Effector memory CD4-positive, alpha-beta T cell (primary cell): Measurements from ENCODE around the gene MAPKAP1.

Source experiments
- DNase-seq, 3 donors: peaks; one replicate each; pipeline ENCODE4 v3.0.0-alpha.2; 2020
- H3K27ac ChIP-seq: 2 replicates; pipeline ENCODE4 v1.7.0; 2013; ENCODE audit warnings: mild to moderate bottlenecking, low read length, moderate library complexity; ENCODE audit not compliant: insufficient read depth, poor library complexity, severe bottlenecking
- H3K27me3 ChIP-seq: replicated peaks from 2 replicates; pipeline ENCODE4 v1.7.0; 2013; ENCODE audit warnings: mild to moderate bottlenecking, low read length; ENCODE audit not compliant: insufficient read depth, control insufficient read depth, poor library complexity, severe bottlenecking
- H3K36me3 ChIP-seq: 2 replicates; pipeline ENCODE4 v1.7.0; 2013; ENCODE audit warnings: mild to moderate bottlenecking, low read length, moderate library complexity; ENCODE audit not compliant: control insufficient read depth, insufficient read depth
- H3K4me1 ChIP-seq: 2 replicates; pipeline ENCODE4 v1.7.0; 2013; ENCODE audit warnings: low read length, mild to moderate bottlenecking; ENCODE audit not compliant: control insufficient read depth, insufficient read depth, poor library complexity, severe bottlenecking
- H3K4me3 ChIP-seq: 2 replicates; pipeline ENCODE4 v1.7.0; 2013; ENCODE audit warnings: low read length, low read depth, mild to moderate bottlenecking; ENCODE audit not compliant: insufficient read depth, poor library complexity, severe bottlenecking
- H3K9me3 ChIP-seq: 2 replicates; pipeline ENCODE4 v1.7.0; 2013; ENCODE audit warnings: mild to moderate bottlenecking, low read length, moderate library complexity; ENCODE audit not compliant: control insufficient read depth

Gene MAPKAP1

GRCh38 chr9:125495172-125496119 is 211.6 kb downstream of the MAPKAP1 start:
- Histone ChIP-seq H3K27ac (no peak overlapping the region), H3K36me3 (no peaks in the 10 kb centered on the region), H3K4me1 (no peaks in the 10 kb centered on the region), H3K27me3 (no peaks in the 10 kb centered on the region), H3K4me3 (no peak overlapping the region), H3K9me3 (no peaks in the 10 kb centered on the region)
- no peak for DNase-seq

GRCh38 chr9:125494653-125494915 is 212.4 kb downstream of the MAPKAP1 start:
- Histone ChIP-seq H3K27me3 (no peaks in the 10 kb centered on the region), H3K27ac (no peak overlapping the region), H3K9me3 (no peaks in the 10 kb centered on the region), H3K4me3 (no peak overlapping the region), H3K36me3 (no peaks in the 10 kb centered on the region), H3K4me1 (no peaks in the 10 kb centered on the region)
- DNase-seq: no peak

GRCh38 chr9:125493881-125494652 is 212.9 kb downstream of the MAPKAP1 start:
- Histone ChIP-seq H3K4me1 (no peaks in the 10 kb centered on the region), H3K27ac (no peak overlapping the region), H3K9me3 (no peaks in the 10 kb centered on the region), H3K4me3 (no peak overlapping the region), H3K36me3 (no peaks in the 10 kb centered on the region), H3K27me3 (no peaks in the 10 kb centered on the region)
- no peak for DNase-seq

GRCh38 chr9:125493384-125493783 is 213.6 kb downstream of the MAPKAP1 start:
- H3K4me3 ChIP-seq: no peak overlapping the region
- no peak overlapping the region for H3K27ac ChIP-seq
- H3K27me3 ChIP-seq: no peaks in the 10 kb centered on the region
- no peaks in the 10 kb centered on the region for H3K9me3 ChIP-seq
- H3K4me1 ChIP-seq: no peaks in the 10 kb centered on the region
- H3K36me3 ChIP-seq: no peaks in the 10 kb centered on the region
- DNase-seq: no peak

- no peaks in the 10 kb centered on the region for H3K36me3 ChIP-seq
- no peak for DNase-seq
- no peaks in the 10 kb centered on the region for H3K27me3 ChIP-seq
- H3K9me3 ChIP-seq: no peaks in the 10 kb centered on the region
- no peaks in the 10 kb centered on the region for H3K4me1 ChIP-seq
- H3K4me3 ChIP-seq: no peak overlapping the region
- no peak overlapping the region for H3K27ac ChIP-seq
These were observed 214.3 kb downstream of the MAPKAP1 start for GRCh38 chr9:125492719-125493118.

GRCh38 chr9:125487842-125488241 is 219.2 kb downstream of the MAPKAP1 start:
- Histone ChIP-seq H3K36me3 (no peaks in the 10 kb centered on the region), H3K27ac (no peak overlapping the region), H3K9me3 (no peaks in the 10 kb centered on the region), H3K4me1 (no peaks in the 10 kb centered on the region), H3K4me3 (no peak overlapping the region), H3K27me3 (no peaks in the 10 kb centered on the region)
- DNase-seq: no peak

GRCh38 chr9:125486576-125486975 is 220.4 kb downstream of the MAPKAP1 start:
- H3K4me3 ChIP-seq: no peak overlapping the region
- H3K27ac ChIP-seq: no peak overlapping the region
- no peaks in the 10 kb centered on the region for H3K27me3 ChIP-seq
- no peaks in the 10 kb centered on the region for H3K4me1 ChIP-seq
- no peak for DNase-seq
- no peaks in the 10 kb centered on the region for H3K36me3 ChIP-seq
- no peaks in the 10 kb centered on the region for H3K9me3 ChIP-seq

GRCh38 chr9:125486152-125486508 is 220.9 kb downstream of the MAPKAP1 start:
- no peak overlapping the region for H3K27ac ChIP-seq
- no peaks in the 10 kb centered on the region for H3K36me3 ChIP-seq
- no peak for DNase-seq
- H3K4me1 ChIP-seq: no peaks in the 10 kb centered on the region
- H3K27me3 ChIP-seq: no peaks in the 10 kb centered on the region
- H3K9me3 ChIP-seq: no peaks in the 10 kb centered on the region
- no peak overlapping the region for H3K4me3 ChIP-seq

- no peak for DNase-seq
- no peaks in the 10 kb centered on the region for H3K9me3 ChIP-seq
- no peak overlapping the region for H3K4me3 ChIP-seq
- no peaks in the 10 kb centered on the region for H3K27me3 ChIP-seq
- H3K36me3 ChIP-seq: no peaks in the 10 kb centered on the region
- no peaks in the 10 kb centered on the region for H3K4me1 ChIP-seq
- H3K27ac ChIP-seq: no peak overlapping the region
These were observed 221.4 kb downstream of the MAPKAP1 start for GRCh38 chr9:125485471-125486151.
